Fibroblast of mammary gland (primary cell): ENCODE results near the gene GSTA3.
"Not testable (repeated sequence)": the region's sequence is repeated elsewhere in the genome, so short reads cannot be mapped to it uniquely, and the experiment has no call there.

ENCODE experiments used
- DNase-seq: peaks from one replicate; pipeline ENCODE4 v3.0.0-alpha.2; 2010; ENCODE audit warnings: low read depth
- H3K4me3 ChIP-seq: 2 replicates; pipeline ENCODE4 v1.5.1; 2011; ENCODE audit warnings: low read depth, mild to moderate bottlenecking, low read length, moderate library complexity; ENCODE audit not compliant: control insufficient read depth
- CTCF ChIP-seq: conservative IDR thresholded peaks from 2 replicates; pipeline ENCODE4 v1.5.1; 2011; ENCODE audit warnings: low read depth, low read length, inconsistent platforms; ENCODE audit not compliant: control insufficient read depth, insufficient read depth

Gene GSTA3

GRCh38 chr6:52909531-52909930 lies at the start of gene GSTA3:
Gene GSTA3 (minus strand): TSS chr6:52909698. CDS start chr6:52905834, 3,864 bp downstream.
- H3K4me3 ChIP-seq = no peak within 1 kb of the TSS
- DNase-seq = no peak
- no peak for TF ChIP-seq CTCF

GRCh38 chr6:52958546-52959255 lies 49.2 kb upstream of the GSTA3 start:
- no peak for DNase-seq
- TF ChIP-seq CTCF = no peak
- H3K4me3 ChIP-seq = no peak overlapping the region

GRCh38 chr6:52955871-52956270 lies 46.4 kb upstream of the GSTA3 start:
- TF ChIP-seq CTCF = no peak
- no peak for DNase-seq
- H3K4me3 ChIP-seq = no peak overlapping the region

- H3K4me3 ChIP-seq = no peak overlapping the region
- no peak for DNase-seq
- no peak for TF ChIP-seq CTCF
Measured at GRCh38 chr6:52953911-52954839, 44.7 kb upstream of the GSTA3 start.

GRCh38 chr6:52946306-52946705 lies 36.8 kb upstream of the GSTA3 start:
- no peak for TF ChIP-seq CTCF

GRCh38 chr6:52942821-52943220 lies 33.3 kb upstream of the GSTA3 start:
- not testable (repeated sequence) for H3K4me3 ChIP-seq, DNase-seq

More at GRCh38 chr6:52946306-52946705, 36.8 kb upstream of the GSTA3 start:
- no peak for DNase-seq
- no peak overlapping the region for H3K4me3 ChIP-seq

GRCh38 chr6:52942221-52942620 lies 32.7 kb upstream of the GSTA3 start:
- H3K4me3 ChIP-seq = no peak overlapping the region
- TF ChIP-seq CTCF = no peak
- DNase-seq = no peak
